IPS DF 4.7 (cell line): ENCODE measurements around the gene SPRR3.
A peak's percentile ranks its signal among the peaks of the same experiment; 100 is the strongest.
"Not testable (repeated sequence)": the region's sequence is repeated elsewhere in the genome, so short reads cannot be mapped to it uniquely, and the experiment has no call there.

Source experiments
- DNase-seq: peaks from one replicate; pipeline ENCODE4 v3.0.0-alpha.2; 2013; ENCODE audit warnings: low spot score; ENCODE audit errors: extremely low read depth

The SPRR3 gene

GRCh38 chr1:152983234-152983633 lies 18.3 kb upstream of the SPRR3 start:
- DNase-seq, result no peak

GRCh38 chr1:152983743-152984142 lies 17.8 kb upstream of the SPRR3 start, which contains the start of gene SPRR1A:
SPRR1A (plus strand) TSS chr1:152984081; CDS start chr1:152985231, 1,150 bp downstream.
- DNase-seq, result no peak

GRCh38 chr1:152986578-152986977 lies 15.0 kb upstream of the SPRR3 start:
- no peak for DNase-seq

- no peak for DNase-seq
Measured at GRCh38 chr1:152993186-152993585, 8.4 kb upstream of the SPRR3 start.

- no peak for DNase-seq
Measured at GRCh38 chr1:152995842-152996241, 5.7 kb upstream of the SPRR3 start.

- no peak for DNase-seq
Measured at GRCh38 chr1:152996633-152997400, 4.7 kb upstream of the SPRR3 start.

GRCh38 chr1:152997901-152998300 lies 3.6 kb upstream of the SPRR3 start:
- no peak for DNase-seq

GRCh38 chr1:152998476-152998875 lies 3.1 kb upstream of the SPRR3 start:
- DNase-seq, result no peak

- DNase-seq, result no peak
Measured at GRCh38 chr1:152999818-153000217, 1.7 kb upstream of the SPRR3 start.

GRCh38 chr1:153000294-153000693 lies 1.3 kb upstream of the SPRR3 start:
- DNase-seq, result no peak

- not testable (repeated sequence) for DNase-seq
Measured at GRCh38 chr1:153011235-153011758, 9.7 kb downstream of the SPRR3 start.

GRCh38 chr1:153021829-153022228 lies 20.3 kb downstream of the SPRR3 start:
- not testable (repeated sequence) for DNase-seq

GRCh38 chr1:153022340-153022739 lies 20.8 kb downstream of the SPRR3 start:
- not testable (repeated sequence) for DNase-seq

GRCh38 chr1:153023109-153023508 lies 21.6 kb downstream of the SPRR3 start:
- no peak for DNase-seq

- no peak for DNase-seq
Measured at GRCh38 chr1:153024413-153024812, 22.9 kb downstream of the SPRR3 start.

GRCh38 chr1:153025797-153026196 lies 24.2 kb downstream of the SPRR3 start:
- no peak for DNase-seq

- no peak for DNase-seq
Measured at GRCh38 chr1:153028766-153029165, 27.2 kb downstream of the SPRR3 start.

- DNase-seq, result no peak
Measured at GRCh38 chr1:153030895-153031294, 29.3 kb downstream of the SPRR3 start, which contains the start of gene SPRR1B. SPRR1B (plus strand) TSS chr1:153031203; CDS start chr1:153032346, 1,143 bp downstream.

GRCh38 chr1:153032073-153032472 lies 30.5 kb downstream of the SPRR3 start:
- no peak for DNase-seq

- peak; percentile 64 for DNase-seq
Measured at GRCh38 chr1:153032677-153033308, 31.2 kb downstream of the SPRR3 start.

GRCh38 chr1:153035211-153035610 lies 33.7 kb downstream of the SPRR3 start:
- no peak for DNase-seq

- DNase-seq, result no peak
Measured at GRCh38 chr1:153040950-153041631, 39.5 kb downstream of the SPRR3 start, which contains the start of gene SPRR2D. SPRR2D (minus strand) TSS chr1:153041120; CDS start chr1:153040346, 774 bp downstream.
